Measurements from ENCODE around the gene SULT1A2.
A peak's percentile ranks its signal among the peaks of the same experiment; 100 is the strongest.
"Not testable (repeated sequence)": the region's sequence is repeated elsewhere in the genome, so short reads cannot be mapped to it uniquely, and the experiment has no call there.

Gene SULT1A2

DNA sequence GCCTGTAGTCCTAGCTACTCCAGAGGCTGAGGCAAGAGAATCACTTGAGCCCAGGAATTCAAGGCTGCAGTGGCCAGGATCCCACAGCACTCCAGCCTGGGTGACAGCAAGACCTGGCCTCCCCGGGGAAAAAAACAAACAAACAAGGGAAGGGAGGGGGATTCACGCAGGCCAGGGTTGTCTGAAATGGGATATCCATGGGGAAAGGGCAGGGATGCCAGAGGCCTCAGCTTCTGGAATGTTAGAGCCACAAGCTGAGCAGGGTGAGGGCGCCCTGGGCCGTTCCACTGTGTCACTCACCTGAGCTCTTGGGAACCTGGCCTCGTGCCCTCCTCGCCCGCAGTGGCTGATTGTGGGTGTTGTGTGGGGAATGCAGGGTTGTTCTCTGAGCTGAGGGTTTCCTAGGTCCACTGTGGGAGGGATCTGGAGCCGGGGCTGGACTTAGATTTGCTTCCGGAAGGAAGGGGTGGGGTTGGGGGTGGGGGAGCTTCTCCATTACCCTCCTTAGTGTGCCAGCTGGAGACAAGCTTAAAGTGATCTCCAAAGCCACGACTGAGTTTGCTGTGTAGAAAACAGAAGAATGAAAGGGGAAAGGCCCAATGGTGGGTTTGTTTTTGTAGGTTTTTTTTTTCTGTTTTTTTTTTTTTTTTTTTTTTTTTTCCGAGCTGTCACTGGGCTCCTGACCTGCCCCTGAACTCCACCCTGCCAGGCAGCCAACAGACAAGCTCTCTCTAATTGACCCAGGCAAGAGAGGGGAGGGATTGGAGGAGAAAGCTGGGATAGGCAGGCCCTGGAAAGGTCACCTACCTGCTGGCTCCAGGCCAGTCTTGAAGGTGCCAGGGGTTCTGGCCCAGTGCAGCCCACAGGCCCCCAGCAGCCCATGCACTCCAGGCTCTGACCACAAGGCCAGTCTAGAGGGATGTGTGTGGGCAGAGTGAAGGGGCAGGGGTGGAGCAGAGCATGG lies 13.1 kb upstream of the SULT1A2 start, which contains the start of gene SULT1A1:
Gene SULT1A1 (minus strand): TSS at position 414 of the 964 bp plus-strand sequence. CDS start 1,189 bp downstream, outside the sequence.
- peak in 1 of 10 donors; percentile 75 for DNase-seq
- intact Hi-C loops (cut with DNase I), result no loop called here

GRCh38 chr16:28608867-28609596 lies 12.2 kb upstream of the SULT1A2 start:
- peak in 1 of 10 donors; percentile 72 for DNase-seq
- intact Hi-C loops (cut with DNase I), result not testable (repeated sequence)

- intact Hi-C loops (cut with DNase I), result not testable (repeated sequence)
- DNase-seq, result peak in 1 of 10 donors; percentile 2
These were observed 11.6 kb upstream of the SULT1A2 start for GRCh38 chr16:28608496-28608808.

- DNase-seq, result peak in 1 of 10 donors; percentile 7
- intact Hi-C loops (cut with DNase I), result not testable (repeated sequence)
These were observed 11.0 kb upstream of the SULT1A2 start for GRCh38 chr16:28607681-28608495.

- intact Hi-C loops (cut with DNase I), result no loop called here
- DNase-seq, result peak in 1 of 10 donors; percentile 79
These were observed 10.3 kb upstream of the SULT1A2 start for GRCh38 chr16:28607116-28607623.

DNA sequence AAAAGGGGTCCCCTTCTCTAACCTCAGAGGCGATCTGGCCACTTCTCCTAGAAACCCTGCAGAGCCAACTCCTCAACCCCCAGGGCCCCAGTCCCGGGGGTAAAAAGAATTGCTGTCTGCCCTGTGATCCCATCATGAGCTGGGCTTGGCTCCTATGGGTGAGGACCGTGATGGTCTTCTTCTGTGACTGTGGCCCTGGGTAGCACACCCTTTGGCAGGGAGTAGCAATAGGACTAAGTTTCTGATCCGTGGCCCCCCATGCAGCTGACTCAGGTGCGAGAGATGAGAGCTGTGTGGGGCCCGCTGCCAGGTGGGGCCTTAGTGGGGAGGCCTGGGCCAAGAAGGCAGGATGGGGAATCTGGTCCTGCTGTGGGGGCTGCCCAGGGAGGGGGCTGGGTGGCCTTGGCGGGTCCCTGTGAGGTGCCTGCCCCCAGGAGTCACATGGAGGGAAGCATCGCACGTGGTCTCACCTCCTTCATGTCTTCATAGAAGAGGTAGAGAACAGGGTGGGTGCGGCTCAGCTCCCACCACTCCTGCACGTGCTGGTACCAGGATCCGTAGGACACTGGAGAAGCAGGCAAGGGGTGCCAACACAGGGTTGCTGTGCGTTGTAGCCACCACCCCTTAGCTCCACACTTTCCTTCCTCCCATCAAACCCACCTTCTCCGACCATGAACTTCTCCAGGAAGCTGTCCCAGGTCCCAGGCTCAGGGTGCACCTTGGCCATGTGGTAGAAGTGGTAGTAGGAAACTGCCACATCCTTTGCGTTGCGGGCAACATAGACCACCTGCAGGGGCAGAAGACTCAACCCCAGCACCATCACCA lies 9.7 kb upstream of the SULT1A2 start:
- DNase-seq, result peak in 1 of 10 donors; percentile 57
- intact Hi-C loops (cut with DNase I), result no loop called here

- intact Hi-C loops (cut with DNase I), result no loop called here
- DNase-seq, result peak in 3 of 10 donors; percentile 15 to 40 (median 24)
These were observed 7.3 kb upstream of the SULT1A2 start for GRCh38 chr16:28604186-28604565.

- DNase-seq, result peak in 3 of 10 donors; percentile 47 to 66 (median 57)
- intact Hi-C loops (cut with DNase I), result no loop called here
These were observed 6.7 kb upstream of the SULT1A2 start for GRCh38 chr16:28603381-28604185.

DNA sequence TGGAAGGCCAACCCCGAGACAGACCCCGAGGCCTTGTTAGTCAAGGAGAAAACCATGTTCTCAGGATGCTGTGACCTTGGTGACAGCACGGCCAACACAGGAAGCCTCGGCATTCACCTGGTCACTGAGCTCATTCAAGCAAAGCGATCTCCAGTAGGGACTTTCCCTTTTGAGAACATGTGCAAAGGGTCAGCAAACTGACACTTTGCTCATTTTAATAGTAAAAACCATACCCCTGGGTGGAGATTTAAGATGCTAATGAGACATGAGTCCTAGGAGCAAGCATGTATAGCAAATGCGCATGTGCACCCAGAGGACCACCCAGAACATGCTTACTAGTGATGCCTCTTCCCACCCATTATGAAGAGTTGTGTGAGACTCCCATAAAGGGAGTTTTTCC lies 5.7 kb upstream of the SULT1A2 start:
- intact Hi-C loops (cut with DNase I), result no loop called here
- DNase-seq, result peak in 2 of 10 donors; percentile 10 to 16

GRCh38 chr16:28602062-28602461 lies 5.2 kb upstream of the SULT1A2 start:
- peak in 2 of 10 donors; percentile 39 for DNase-seq
- intact Hi-C loops (cut with DNase I), result not testable (repeated sequence)

- peak in 3 of 10 donors; percentile 62 to 73 (median 66) for DNase-seq
- intact Hi-C loops (cut with DNase I), result not testable (repeated sequence)
These were observed 4.7 kb upstream of the SULT1A2 start for GRCh38 chr16:28601589-28601988.

DNA sequence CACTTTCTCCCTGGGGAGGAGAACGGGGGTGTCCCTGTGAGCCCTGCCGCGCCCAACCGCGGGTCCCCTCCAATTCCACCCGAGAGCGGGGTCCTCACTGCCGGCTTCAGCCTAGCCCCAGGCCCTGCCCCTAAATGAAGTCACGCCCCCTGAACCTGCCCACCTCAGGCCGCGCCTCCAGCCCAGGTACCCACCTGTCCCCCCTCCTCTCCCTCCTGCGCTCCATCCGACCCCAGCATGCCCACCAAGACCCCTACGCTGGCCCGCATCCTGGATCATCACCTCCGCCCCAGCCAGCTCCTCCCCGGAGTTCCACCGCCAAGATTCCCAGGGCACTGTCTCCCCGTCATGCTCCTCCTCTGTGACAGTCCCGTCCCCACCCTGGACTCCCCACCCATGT lies 4.1 kb upstream of the SULT1A2 start:
- intact Hi-C loops (cut with DNase I), result not testable (repeated sequence)
- peak in 3 of 10 donors; percentile 35 to 46 (median 36) for DNase-seq

- DNase-seq; intact Hi-C loops (cut with DNase I): not testable (repeated sequence)
These were observed 2.8 kb upstream of the SULT1A2 start for GRCh38 chr16:28599377-28600285.

DNA sequence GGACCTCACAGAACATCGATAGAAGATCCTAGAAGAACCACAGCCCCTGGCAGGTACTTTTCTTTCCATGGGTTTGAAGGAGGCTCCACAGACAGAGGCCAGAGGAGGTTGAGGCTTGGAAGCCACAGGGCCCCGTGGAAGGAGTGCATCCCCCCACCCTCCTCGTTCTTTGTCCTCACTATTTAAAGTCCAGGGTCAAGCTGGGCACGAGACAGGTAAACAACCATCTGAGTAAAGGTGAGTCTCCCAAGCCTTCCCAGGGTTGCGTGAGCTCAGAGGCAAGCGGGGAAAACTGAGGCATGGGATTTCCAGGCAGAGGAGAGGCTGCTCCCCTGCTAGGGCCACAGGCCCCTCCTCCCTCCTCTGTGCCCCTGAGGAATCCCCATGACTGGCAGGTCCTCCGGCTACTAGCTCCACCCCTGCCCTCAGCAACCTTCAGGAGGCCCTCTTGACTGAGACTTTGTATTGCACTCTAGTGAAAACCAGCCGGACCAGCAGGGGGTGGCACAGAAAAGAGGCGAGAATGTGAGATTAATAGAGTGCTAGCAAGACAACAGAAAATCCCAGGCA lies 927 bp upstream of the SULT1A2 start:
- DNase-seq, result peak in 1 of 10 donors; percentile 51
- intact Hi-C loops (cut with DNase I), result no loop called here

DNA sequence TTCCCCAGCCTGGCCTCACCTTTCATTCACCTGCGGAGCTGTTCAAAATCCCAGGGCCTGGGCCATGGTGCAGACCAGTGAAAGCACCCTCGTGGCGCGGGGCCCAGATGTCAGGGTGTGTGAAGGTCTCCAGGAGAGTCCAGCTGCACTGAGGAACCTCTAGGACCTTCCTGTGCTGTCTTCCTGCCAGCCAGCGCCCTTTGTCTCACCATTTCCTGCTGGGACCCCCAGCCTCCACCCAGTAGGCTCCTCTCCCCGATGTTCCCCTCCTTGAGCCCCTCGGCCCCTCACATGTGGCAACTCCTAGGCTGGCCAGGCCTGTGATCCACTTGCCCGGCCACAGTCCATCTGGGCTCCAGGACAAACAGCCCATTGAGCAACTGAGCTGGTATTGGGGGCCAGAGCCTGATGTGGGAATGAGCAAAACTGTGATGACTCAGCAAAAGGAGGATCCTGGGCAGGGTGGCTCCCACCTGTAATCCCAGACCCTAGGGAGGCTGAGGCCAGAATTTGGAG lies 677 bp downstream of the SULT1A2 start:
- peak in 2 of 10 donors; percentile 56 to 63 for DNase-seq
- intact Hi-C loops (cut with DNase I), result no loop called here

- intact Hi-C loops (cut with DNase I), result not testable (repeated sequence)
These were observed 1.4 kb downstream of the SULT1A2 start for GRCh38 chr16:28595451-28595850.

More at GRCh38 chr16:28595451-28595850, 1.4 kb downstream of the SULT1A2 start:
- peak in 2 of 10 donors; percentile 37 for DNase-seq

Measured in posterior cingulate gyrus (tissue), 11 donors.